ENCODE data around the gene ABCC4. TPM values are rescaled to one million over a fixed set of nuclear protein-coding genes. Genes with fewer than 3 reads are reported as not detected.

The ABCC4 gene
- total and polyA plus RNA-seq, 9 of the 15 experiments (the other 6 are each of a cell fraction or from before 2014, with no cell fraction given), result 9.4 to 46.1 (median 25.4) TPM

GRCh38 chr13:95217920-95218830 lies 83.1 kb downstream of the ABCC4 start (continued):
- TF ChIP-seq MAX (CRISPR knock-in tag; IDR thresholded peaks at IDR 0.05) (no peak), ZNF384 (IDR thresholded peaks at IDR 0.05; ENCODE audit: low read depth, low read length) (no peak), KDM4B (IDR thresholded peaks at IDR 0.05; ENCODE audit: borderline replicate concordance in 2 of 2, low read depth in 1 of 2) (no peak), HOXB6 (CRISPR knock-in tag; IDR thresholded peaks at IDR 0.05; ENCODE audit: borderline replicate concordance) (no peak), ZNF584 (CRISPR knock-in tag; IDR thresholded peaks at IDR 0.05; ENCODE audit: low read depth) (no peak), PHB2 (IDR thresholded peaks at IDR 0.05; ENCODE audit: low read depth) (no peak)

- no peaks in the 10 kb centered on the region for H4K20me1 ChIP-seq (replicated peaks; ENCODE audit: control insufficient read depth, insufficient read depth, low read length)
- DNase-seq (ENCODE audit: extremely low read depth in 1 of 4, low spot score in 3 of 4) (no peak), ATAC-seq (no peak), FAIRE-seq (peak; percentile 6)
- CTCF ChIA-PET (ENCODE audit: low intra/inter-chr PET ratio), result no interaction called here
- H3K9ac ChIP-seq (ENCODE audit: insufficient read depth in 1 of 2, low read depth in 2 of 2, low read length in 2 of 2), result no peak overlapping the region
- in situ Hi-C loops (cut with MboI), result no loop called here
- H3K4me1 ChIP-seq (replicated peaks in 1 of 2; ENCODE audit: control insufficient read depth in 2 of 2, insufficient read depth in 2 of 2, low read length in 2 of 2), result no peaks in the 10 kb centered on the region; a peak in 2 of 5 replicates
- no peak overlapping the region for H3K4me2 ChIP-seq (ENCODE audit: insufficient read depth, low read length)
- H3K27ac ChIP-seq (ENCODE audit: extremely low read depth, low read depth, low read length), result no peak overlapping the region
- no TSS peak for BruUV-seq (replicated peaks)
- no peaks in the 10 kb centered on the region for H3K27me3 ChIP-seq (ENCODE audit: control insufficient read depth in 2 of 2, insufficient read depth in 2 of 2, low read length in 2 of 2)
- no peaks in the 10 kb centered on the region for H3K9me1 ChIP-seq (ENCODE audit: control insufficient read depth, insufficient read depth, low read length)
- no peak overlapping the region for H2AFZ ChIP-seq (ENCODE audit: low read depth, low read length)
- intact Hi-C loops (cut with micrococcal nuclease), result no loop called here
- no peak overlapping the region for H3K4me3 ChIP-seq
- H3K9me3 ChIP-seq (replicated peaks; ENCODE audit: control insufficient read depth, insufficient read depth, low read depth, low read length), result no peaks in the 10 kb centered on the region
- 93% methylated on average over 3 of the region's 3 CpGs for WGBS (ENCODE audit: insufficient coverage, low coverage, missing lambda C conversion rate)
- POLR2A ChIA-PET, result no interaction called here
- peaks cover 3% of the 10 kb centered on the region; the same call in 1 of the 3 replicates for H3K79me2 ChIP-seq (ENCODE audit: control insufficient read depth, insufficient read depth, low read length)
- H3K36me3 ChIP-seq (ENCODE audit: control insufficient read depth, insufficient read depth, low read length), result peaks cover 33% of the 10 kb centered on the region; the same call in 2 of the 3 replicates
- TF ChIP-seq ZNF75A (CRISPR knock-in tag; IDR thresholded peaks at IDR 0.05) (no peak), DNMT1 (IDR thresholded peaks at IDR 0.05) (no peak), POLR2AphosphoS2 (IDR thresholded peaks at IDR 0.05; ENCODE audit: low read length) (no peak)
- TF ChIP-seq, protein P1, sequence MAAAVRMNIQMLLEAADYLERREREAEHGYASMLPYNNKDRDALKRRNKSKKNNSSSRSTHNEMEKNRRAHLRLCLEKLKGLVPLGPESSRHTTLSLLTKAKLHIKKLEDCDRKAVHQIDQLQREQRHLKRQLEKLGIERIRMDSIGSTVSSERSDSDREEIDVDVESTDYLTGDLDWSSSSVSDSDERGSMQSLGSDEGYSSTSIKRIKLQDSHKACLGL (CRISPR knock-in tag; IDR thresholded peaks at IDR 0.05; ENCODE audit: borderline replicate concordance, poor library complexity, severe bottlenecking), result no peak
Observed at GRCh38 chr13:95216182-95216581, 85.1 kb downstream of the ABCC4 start.

All from K562 (cell line).